IMR-90 (cell line): Measurements from ENCODE around the gene SH3RF2. TPM values are rescaled to one million over a fixed set of nuclear protein-coding genes. Genes with fewer than 3 reads are reported as not detected.

ENCODE experiments used
- ATAC-seq: fragments of 200-7000 bp; cut with Tn5 transposase; 2 replicates; pipeline ENCODE4 v1.9.1; 2020; ENCODE audit warnings: low read depth, mild to moderate bottlenecking, moderate library complexity
- BruUV-seq: library from RNA; stranded (reverse); fragments of 400-500 nt; replicated peaks from 2 replicates; lab custom pipeline; 2021; lab: Mats Ljungman, UMichigan
- CTCF ChIA-PET: fragments of 300-600 bp; formaldehyde crosslinking; extraction: SDS; loops from one replicate; lab custom pipeline; 2021; ENCODE audit warnings: antibody characterized with exemption; lab: Yijun Ruan, JAX
- POLR2A ChIA-PET: fragments of 300-600 bp; sonication (Branson Sonifier 250); formaldehyde crosslinking; loops from one replicate; lab custom pipeline; 2022; ENCODE audit warnings: antibody characterized with exemption; ENCODE audit not compliant: unreplicated experiment; lab: Charles Lee
- DNase-seq: peaks from one replicate; pipeline ENCODE4 v3.0.0; 2013
- H2AFZ ChIP-seq: replicated peaks from 2 replicates; pipeline ENCODE3; 2013; ENCODE audit warnings: low read length, mild to moderate bottlenecking; ENCODE audit not compliant: poor library complexity
- H2AK5ac ChIP-seq: 2 replicates; pipeline ENCODE4 v1.6.1; 2013; ENCODE audit warnings: low read depth, low read length, inconsistent platforms
- H2AK9ac ChIP-seq: replicated peaks from 2 replicates; pipeline ENCODE3; 2013; ENCODE audit warnings: mild to moderate bottlenecking, low read depth, low read length, moderate library complexity; ENCODE audit not compliant: poor library complexity
- H2BK120ac ChIP-seq: 2 replicates; pipeline ENCODE4 v1.6.1; 2013; ENCODE audit warnings: low read depth, low read length, inconsistent platforms
- H2BK15ac ChIP-seq: 3 replicates; pipeline ENCODE4 v1.6.1; 2013; ENCODE audit warnings: low read depth, low read length, inconsistent platforms
- H2BK20ac ChIP-seq: 2 replicates; pipeline ENCODE4 v1.6.1; 2013; ENCODE audit warnings: low read depth, mild to moderate bottlenecking, inconsistent platforms, low read length, moderate library complexity
- H2BK5ac ChIP-seq: 2 replicates; pipeline ENCODE4 v1.6.1; 2013; ENCODE audit warnings: mild to moderate bottlenecking, low read depth, low read length, inconsistent platforms; ENCODE audit not compliant: poor library complexity, severe bottlenecking
- H3K14ac ChIP-seq: replicated peaks from 2 replicates; pipeline ENCODE4 v1.6.1; 2013; ENCODE audit warnings: low read depth, low read length, inconsistent platforms
- H3K18ac ChIP-seq: 2 replicates; pipeline ENCODE4 v1.6.1; 2013; ENCODE audit warnings: low read depth, low read length, control low read depth
- H3K23ac ChIP-seq: 2 replicates; pipeline ENCODE4 v1.6.1; 2013; ENCODE audit warnings: low read depth, low read length, inconsistent platforms
- H3K27ac ChIP-seq: 2 replicates; pipeline ENCODE4 v1.5.1; 2013; ENCODE audit warnings: mild to moderate bottlenecking, control low read depth, low read length; ENCODE audit not compliant: insufficient read depth
- H3K27me3 ChIP-seq: 2 replicates; pipeline ENCODE4 v1.6.1; 2013; ENCODE audit warnings: low read length; ENCODE audit not compliant: control insufficient read depth, insufficient read depth
- H3K36me3 ChIP-seq: 2 replicates; pipeline ENCODE4 v1.6.1; 2013; ENCODE audit warnings: low read length, mixed read lengths; ENCODE audit not compliant: control insufficient read depth, insufficient read depth
- H3K4ac ChIP-seq: 2 replicates; pipeline ENCODE4 v1.6.1; 2013; ENCODE audit warnings: low read depth, low read length, inconsistent platforms
- H3K4me1 ChIP-seq: 2 replicates; pipeline ENCODE4 v1.6.1; 2013; ENCODE audit warnings: low read length, mixed read lengths; ENCODE audit not compliant: control insufficient read depth, insufficient read depth
- H3K4me2 ChIP-seq: 2 replicates; pipeline ENCODE4 v1.6.1; 2013; ENCODE audit warnings: low read depth, mild to moderate bottlenecking, control low read depth, low read length, moderate library complexity
- H3K4me3 ChIP-seq: 2 replicates; pipeline ENCODE4 v1.5.1; 2013; ENCODE audit warnings: low read depth, mild to moderate bottlenecking, control low read depth, low read length, moderate library complexity; ENCODE audit not compliant: insufficient read depth
- H3K56ac ChIP-seq: 2 replicates; pipeline ENCODE4 v1.6.1; 2013; ENCODE audit warnings: low read length, inconsistent platforms; ENCODE audit not compliant: insufficient read depth; ENCODE audit errors: extremely low read depth
- H3K79me1 ChIP-seq, 2 experiments: 2 replicates each; pipeline ENCODE4 v1.6.1; 2013; ENCODE audit warnings: low read length in 2 of 2, inconsistent platforms in 1 of 2, low read depth in 1 of 2
- H3K9ac ChIP-seq: 2 replicates; pipeline ENCODE4 v1.6.1; 2013; ENCODE audit warnings: low read depth, low read length, control low read depth
- H3K9me1 ChIP-seq: 2 replicates; pipeline ENCODE4 v1.6.1; 2013; ENCODE audit warnings: low read length, inconsistent platforms; ENCODE audit not compliant: insufficient read depth
- H3K9me3 ChIP-seq: 2 replicates; pipeline ENCODE4 v1.6.1; 2013; ENCODE audit warnings: low read length; ENCODE audit not compliant: control insufficient read depth, insufficient read depth
- H4K20me1 ChIP-seq: 2 replicates; pipeline ENCODE4 v1.6.1; 2013; ENCODE audit warnings: low read length, inconsistent platforms; ENCODE audit not compliant: insufficient read depth
- H4K5ac ChIP-seq: 2 replicates; pipeline ENCODE4 v1.6.1; 2013; ENCODE audit warnings: mild to moderate bottlenecking, low read depth, low read length, control low read depth
- H4K8ac ChIP-seq, 2 experiments: 2 replicates each; pipeline ENCODE4 v1.6.1; 2013; ENCODE audit warnings: low read depth in 2 of 2, low read length in 2 of 2, control low read depth in 1 of 2, inconsistent platforms in 1 of 2
- H4K91ac ChIP-seq: 2 replicates; pipeline ENCODE4 v1.6.1; 2013; ENCODE audit warnings: low read depth, low read length, inconsistent platforms; ENCODE audit not compliant: insufficient read depth
- CEBPB ChIP-seq: IDR thresholded peaks from 2 replicates; pipeline ENCODE4 v1.6.1; 2012; ENCODE audit warnings: low read depth, low read length, improper control_type of control experiment
- MAFK ChIP-seq: IDR thresholded peaks from 2 replicates; pipeline ENCODE4 v1.6.1; 2012; ENCODE audit warnings: low read depth, low read length, improper control_type of control experiment
- POLR2A ChIP-seq: IDR thresholded peaks from 2 replicates; pipeline ENCODE4 v1.6.1; 2012; ENCODE audit warnings: mild to moderate bottlenecking, low read depth, low read length
- RAD21 ChIP-seq: IDR thresholded peaks from 2 replicates; pipeline ENCODE4 v1.6.1; 2012; ENCODE audit warnings: low read length, improper control_type of control experiment
- WGBS, 2 experiments: methylation state at CpG; one replicate each; pipeline versions ENCODE4 v1.1.5 to v1.1.7; 2013; ENCODE audit warnings: missing lambda C conversion rate in 2 of 2; ENCODE audit not compliant: insufficient read length in 1 of 2; ENCODE audit errors: extremely low coverage in 2 of 2; 5-methylcytosine and 5-hydroxymethylcytosine counted together
- dilution Hi-C: fragments of 300-500 bp; cut with HindIII; formaldehyde crosslinking; loops from one replicate; pipeline ENCODE4 v1.14.3; 2018; ENCODE audit warnings: low sequenced_read_pairs; ENCODE audit not compliant: unreplicated experiment
- in situ Hi-C: fragments of 300-500 bp; cut with MboI; formaldehyde crosslinking; loops from 3 replicates; pipeline ENCODE4 v1.14.3; 2019; ENCODE audit warnings: low sequenced_read_pairs, inconsistent platforms, mixed read lengths
- intact Hi-C: fragments of 100-400 bp; cut with micrococcal nuclease; formaldehyde crosslinking; loops from 2 replicates; pipeline ENCODE4 v1.10.0; 2022
- polyA plus RNA-seq, 3 experiments: library from polyadenylated mRNA; depleted of rRNA; stranded (reverse); fragments of >200 nt; gene quantifications; 2 replicates each; pipeline ENCODE4 v1.2.3, GENCODE V29; 2012; ENCODE audit warnings: low replicate concordance in 1 of 3
- total RNA-seq: library from RNA; depleted of rRNA; stranded (reverse); fragments of >200 nt; gene quantifications from 2 replicates; pipeline ENCODE4 v1.2.3, GENCODE V29; 2012

The SH3RF2 gene
- total and polyA plus RNA-seq, 2 of the 4 experiments (the other 2 are of a cell fraction): 1.3 to 1.7 TPM

- Histone ChIP-seq H3K4me2 (no peak overlapping the region), H2BK20ac (no peak overlapping the region), H3K23ac (no peak overlapping the region), H3K9me1 (no peaks in the 10 kb centered on the region), H4K91ac (no peak overlapping the region), H3K18ac (no peak overlapping the region), H3K27me3 (no peaks in the 10 kb centered on the region), H4K5ac (no peak overlapping the region), H2BK120ac (no peak overlapping the region), H3K4ac (no peak overlapping the region), H3K4me3 (no peak overlapping the region), H4K8ac (no peak overlapping the region), H3K27ac (no peak overlapping the region), H3K4me1 (no peaks in the 10 kb centered on the region), H2AK9ac (no peak overlapping the region), H3K14ac (no peak overlapping the region), H2AFZ (no peak overlapping the region), H3K56ac (no peak overlapping the region), H3K36me3 (peaks cover 11% of the 10 kb centered on the region), H3K79me1 (no peaks in the 10 kb centered on the region), H2BK5ac (no peak overlapping the region), H2BK15ac (no peak overlapping the region), H3K9ac (no peak overlapping the region), H3K9me3 (no peaks in the 10 kb centered on the region), H2AK5ac (no peak overlapping the region), H4K20me1 (no peaks in the 10 kb centered on the region)
- no peak for TF ChIP-seq MAFK
- TF ChIP-seq CEBPB: no peak
- no peak for TF ChIP-seq RAD21
- TF ChIP-seq POLR2A: no peak
- ChIA-PET CTCF (no interaction called here), POLR2A (interaction anchor here (0.6 kb wide), 1 partner anchor 1906 kb away, joined by 4 read pairs; no protein-coding TSS in a partner anchor)
- DNase-seq (no peak), ATAC-seq (no peak)
- in situ Hi-C loops (no loop called here), dilution Hi-C loops (no loop called here), intact Hi-C loops (no loop called here)
- no CpG with 5 or more reads among the region's 1 CpG for WGBS, 2 experiments
- BruUV-seq: no TSS peak
Observed at GRCh38 chr5:146109379-146109778, 173.0 kb downstream of the SH3RF2 start.
